ENCODE results near the gene RECQL.

The RECQL gene

GRCh38 chr12:21501258-21502163 lies at the start of gene RECQL, which contains the start of gene GOLT1B:
Gene RECQL, minus strand, starts transcription at chr12:21501635. Its CDS starts 2,065 bp downstream, at chr12:21499570.
Gene GOLT1B, plus strand, starts transcription at chr12:21501789. Its CDS starts 135 bp downstream, at chr12:21501924.
- DNase-seq (ENCODE audit: low read depth in 2 of 2), result peak; percentile 73 to 76

GRCh38 chr12:21547437-21547836 lies 46.0 kb upstream of the RECQL start:
- DNase-seq (ENCODE audit: low read depth in 2 of 2), result no peak

- DNase-seq (ENCODE audit: low read depth in 2 of 2), result no peak
These were observed 45.3 kb upstream of the RECQL start for GRCh38 chr12:21546716-21547115.

- DNase-seq (ENCODE audit: low read depth in 2 of 2), result no peak
These were observed 44.1 kb upstream of the RECQL start for GRCh38 chr12:21545557-21545956.

- no peak for DNase-seq (ENCODE audit: low read depth in 2 of 2)
These were observed 41.7 kb upstream of the RECQL start for GRCh38 chr12:21543151-21543550.

GRCh38 chr12:21542403-21542802 lies 41.0 kb upstream of the RECQL start:
- DNase-seq (ENCODE audit: low read depth in 2 of 2), result no peak

GRCh38 chr12:21541773-21542172 lies 40.3 kb upstream of the RECQL start:
- no peak for DNase-seq (ENCODE audit: low read depth in 2 of 2)

- no peak for DNase-seq (ENCODE audit: low read depth in 2 of 2)
These were observed 38.4 kb upstream of the RECQL start for GRCh38 chr12:21539797-21540196.

GRCh38 chr12:21538061-21538653 lies 36.7 kb upstream of the RECQL start:
- no peak for DNase-seq (ENCODE audit: low read depth in 2 of 2)

- DNase-seq (ENCODE audit: low read depth in 2 of 2), result no peak
These were observed 28.0 kb upstream of the RECQL start for GRCh38 chr12:21529456-21529855.

- no peak for DNase-seq (ENCODE audit: low read depth in 2 of 2)
These were observed 27.5 kb upstream of the RECQL start for GRCh38 chr12:21528953-21529352.

GRCh38 chr12:21527451-21528180 lies 26.2 kb upstream of the RECQL start:
- DNase-seq (ENCODE audit: low read depth in 2 of 2), result peak in 1 of 2 donors; percentile 16

- no peak for DNase-seq (ENCODE audit: low read depth in 2 of 2)
These were observed 25.4 kb upstream of the RECQL start for GRCh38 chr12:21526721-21527345.

GRCh38 chr12:21526053-21526452 lies 24.6 kb upstream of the RECQL start, which contains the start of gene SPX:
Gene SPX, plus strand, starts transcription at chr12:21526296. Its CDS starts 177 bp downstream, at chr12:21526473.
- no peak for DNase-seq (ENCODE audit: low read depth in 2 of 2)

GRCh38 chr12:21523148-21523547 lies 21.7 kb upstream of the RECQL start:
- no peak for DNase-seq (ENCODE audit: low read depth in 2 of 2)

- no peak for DNase-seq (ENCODE audit: low read depth in 2 of 2)
These were observed 20.1 kb upstream of the RECQL start for GRCh38 chr12:21521541-21521940.

- no peak for DNase-seq (ENCODE audit: low read depth in 2 of 2)
These were observed 17.0 kb upstream of the RECQL start for GRCh38 chr12:21518451-21518850.

GRCh38 chr12:21516281-21516680 lies 14.8 kb upstream of the RECQL start:
- DNase-seq (ENCODE audit: low read depth in 2 of 2), result no peak

- no peak for DNase-seq (ENCODE audit: low read depth in 2 of 2)
These were observed 8.3 kb upstream of the RECQL start for GRCh38 chr12:21509768-21510167.

GRCh38 chr12:21507849-21508248 lies 6.4 kb upstream of the RECQL start:
- DNase-seq (ENCODE audit: low read depth in 2 of 2), result no peak

GRCh38 chr12:21505888-21506287 lies 4.5 kb upstream of the RECQL start:
- no peak for DNase-seq (ENCODE audit: low read depth in 2 of 2)

GRCh38 chr12:21502872-21503271 lies 1.4 kb upstream of the RECQL start:
- DNase-seq (ENCODE audit: low read depth in 2 of 2), result no peak
